ENCODE data around the gene ZBTB7C.

The ZBTB7C gene

GRCh38 chr18:48417985-48418384 is 8.8 kb upstream of the ZBTB7C start:
- no peak for DNase-seq

GRCh38 chr18:48413342-48413741 is 4.2 kb upstream of the ZBTB7C start:
- DNase-seq, result no peak

- DNase-seq, result no peak
Observed at GRCh38 chr18:48412339-48412929, 3.3 kb upstream of the ZBTB7C start.

GRCh38 chr18:48410095-48410920 is 1.1 kb upstream of the ZBTB7C start:
- DNase-seq, result peak; percentile 90

- peak; percentile 53 for DNase-seq
Observed at GRCh38 chr18:48409591-48410094, 460 bp upstream of the ZBTB7C start.

GRCh38 chr18:48408111-48408726 is 964 bp downstream of the ZBTB7C start:
- no peak for DNase-seq

GRCh38 chr18:48407358-48407757 is 1.8 kb downstream of the ZBTB7C start:
- DNase-seq, result no peak

- DNase-seq, result no peak
Observed at GRCh38 chr18:48405978-48406377, 3.2 kb downstream of the ZBTB7C start.

- DNase-seq, result no peak
Observed at GRCh38 chr18:48404716-48405507, 4.3 kb downstream of the ZBTB7C start.

- DNase-seq, result no peak
Observed at GRCh38 chr18:48402953-48403352, 6.2 kb downstream of the ZBTB7C start.

- no peak for DNase-seq
Observed at GRCh38 chr18:48399303-48400075, 9.7 kb downstream of the ZBTB7C start.

- no peak for DNase-seq
Observed at GRCh38 chr18:48398074-48398473, 11.1 kb downstream of the ZBTB7C start.

- DNase-seq, result no peak
Observed at GRCh38 chr18:48397021-48397420, 12.2 kb downstream of the ZBTB7C start.

GRCh38 chr18:48396561-48396960 is 12.6 kb downstream of the ZBTB7C start:
- DNase-seq, result no peak

GRCh38 chr18:48395646-48396045 is 13.5 kb downstream of the ZBTB7C start:
- DNase-seq, result no peak

- no peak for DNase-seq
Observed at GRCh38 chr18:48394176-48394575, 15.0 kb downstream of the ZBTB7C start.

GRCh38 chr18:48393776-48394175 is 15.4 kb downstream of the ZBTB7C start:
- DNase-seq, result no peak

- DNase-seq, result no peak
Observed at GRCh38 chr18:48393170-48393569, 16.0 kb downstream of the ZBTB7C start.

GRCh38 chr18:48392268-48392667 is 16.9 kb downstream of the ZBTB7C start:
- no peak for DNase-seq

- no peak for DNase-seq
Observed at GRCh38 chr18:48391868-48392267, 17.3 kb downstream of the ZBTB7C start.

GRCh38 chr18:48390641-48391040 is 18.5 kb downstream of the ZBTB7C start:
- DNase-seq, result no peak

GRCh38 chr18:48388478-48388877 is 20.7 kb downstream of the ZBTB7C start:
- DNase-seq, result no peak

All from activated CD8-positive, alpha-beta memory T cell treated with anti-CD3 and anti-CD28 coated beads, Interleukin-2, amount 50 U/mL, for 48 hours (primary cell).